Gastrocnemius medialis (tissue), 4 donors: ENCODE measurements around the gene GPC6. TPM values are rescaled to one million over a fixed set of nuclear protein-coding genes. Genes with fewer than 3 reads are reported as not detected.

Experiments
- ATAC-seq, 2 donors: fragments of 150-250 bp; one replicate each; pipeline ENCODE4 v1.9.1; 2016
- DNase-seq, 2 donors: peaks; one replicate each; pipeline ENCODE4 v3.0.0-alpha.2; 2019
- H3K27ac ChIP-seq, 4 donors: fragments of 200-600 bp; sonication (generic); 1 replicate in 1 of 4; 2 replicates in 3 of 4; pipeline ENCODE4 v1.5.1; 2016 to 2018; ENCODE audit warnings: mild to moderate bottlenecking in 2 of 4, moderate library complexity in 1 of 4
- H3K27me3 ChIP-seq, 3 donors: fragments of 200-600 bp; sonication (generic) in 2 of 3; 1 replicate in 1 of 3; 2 replicates in 2 of 3; pipeline versions ENCODE4 v1.5.1 to v1.6.0; 2016 to 2019; ENCODE audit warnings: mild to moderate bottlenecking in 1 of 3, moderate library complexity in 1 of 3
- H3K36me3 ChIP-seq, 2 donors: fragments of 200-600 bp; sonication (generic) in 1 of 2; one replicate each; pipeline ENCODE4 v1.5.1; 2017 to 2018
- H3K4me1 ChIP-seq, 2 donors: fragments of 200-600 bp; sonication (generic) in 1 of 2; one replicate each; pipeline ENCODE4 v1.5.1; 2016 to 2017; ENCODE audit warnings: mild to moderate bottlenecking in 2 of 2
- H3K4me3 ChIP-seq, 4 donors: fragments of 200-600 bp; sonication (generic) in 3 of 4; 1 replicate in 1 of 4; 2 replicates in 3 of 4; pipeline ENCODE4 v1.5.1; 2016 to 2019; ENCODE audit warnings: mild to moderate bottlenecking in 2 of 4
- H3K9me3 ChIP-seq, 3 donors: fragments of 200-600 bp; sonication (generic) in 2 of 3; 1 replicate in 1 of 3; 2 replicates in 2 of 3; pipeline ENCODE4 v1.5.1; 2016 to 2019
- CTCF ChIP-seq, 5 experiments: fragments of 450-650 bp in 3 of 5; fragments of 200-600 bp in 2 of 5; sonication (generic) in 2 of 5; IDR thresholded peaks in 4 of 5; conservative IDR thresholded peaks in 1 of 5; 1 replicate in 4 of 5; 2 replicates in 1 of 5; pipeline ENCODE4 v1.5.1; 2016 to 2019; ENCODE audit warnings: antibody characterized with exemption in 5 of 5, mild to moderate bottlenecking in 3 of 5, moderate library complexity in 3 of 5
- POLR2A ChIP-seq, 2 donors: fragments of 450-650 bp; IDR thresholded peaks; one replicate each; pipeline ENCODE4 v1.6.1; 2017; ENCODE audit warnings: antibody characterized with exemption in 2 of 2, mild to moderate bottlenecking in 2 of 2, moderate library complexity in 2 of 2
- in situ Hi-C, 4 donors: fragments of 200-750 bp; cut with MboI; loops; one replicate each; pipeline versions ENCODE4 v1.15.0 to v1.8.0; 2017; ENCODE audit warnings: low sequenced_read_pairs in 4 of 4
- intact Hi-C: fragments of 100-400 bp; cut with DNase I; formaldehyde crosslinking; loops from one replicate; pipeline ENCODE4 v1.15.1; 2023; ENCODE audit warnings: low total_unique reads
- total RNA-seq, 4 donors: library from RNA; depleted of rRNA; stranded (reverse); fragments of >200 nt; gene quantifications; one replicate each; pipeline versions ENCODE4 v1.1.0 to v1.2.3, GENCODE V29; 2016

GPC6 gene
- total RNA-seq, 4 donors from 2014 or later, result 0.47 to 0.88 (median 0.59) TPM

GRCh38 chr13:93653776-93654175 is 427.2 kb downstream of the GPC6 start:
- Histone ChIP-seq H3K27me3 (no peaks in the 10 kb centered on the region), H3K4me3 (no peak overlapping the region), H3K27ac (no peak overlapping the region), H3K9me3 (peaks cover 0 to 4% (median 0%) of the 10 kb centered on the region in 3 donors), H3K4me1 (no peaks in the 10 kb centered on the region), H3K36me3 (no peaks in the 10 kb centered on the region)
- no peak for DNase-seq
- no peak for ATAC-seq
- no peak for TF ChIP-seq POLR2A (IDR thresholded peaks at IDR 0.05)
- TF ChIP-seq CTCF (IDR thresholded peaks at IDR 0.05 in 4 of 5, conservative IDR thresholded peaks at IDR 0.05 in 1 of 5), result no peak
- in situ Hi-C loops, result no loop called here
- intact Hi-C loops, result no loop called here

GRCh38 chr13:93655154-93655553 is 428.5 kb downstream of the GPC6 start:
- Histone ChIP-seq H3K27ac (no peak overlapping the region), H3K4me3 (no peak overlapping the region), H3K4me1 (no peaks in the 10 kb centered on the region), H3K9me3 (peaks cover 0 to 4% (median 0%) of the 10 kb centered on the region in 3 donors), H3K27me3 (no peaks in the 10 kb centered on the region), H3K36me3 (no peaks in the 10 kb centered on the region)
- ATAC-seq (no peak), DNase-seq (no peak)
- intact Hi-C loops (no loop called here), in situ Hi-C loops (no loop called here)
- TF ChIP-seq CTCF (IDR thresholded peaks at IDR 0.05 in 4 of 5, conservative IDR thresholded peaks at IDR 0.05 in 1 of 5) (no peak), POLR2A (IDR thresholded peaks at IDR 0.05) (no peak)

- H3K9me3 ChIP-seq, result peaks cover 0 to 4% (median 0%) of the 10 kb centered on the region in 3 donors
- no peak overlapping the region for H3K4me3 ChIP-seq
- intact Hi-C loops, result no loop called here
- ATAC-seq (no peak), DNase-seq (no peak)
- in situ Hi-C loops, result no loop called here
- TF ChIP-seq POLR2A (IDR thresholded peaks at IDR 0.05) (no peak), CTCF (IDR thresholded peaks at IDR 0.05 in 4 of 5, conservative IDR thresholded peaks at IDR 0.05 in 1 of 5) (no peak)
- H3K4me1 ChIP-seq, result no peaks in the 10 kb centered on the region
- H3K36me3 ChIP-seq, result no peaks in the 10 kb centered on the region
- no peaks in the 10 kb centered on the region for H3K27me3 ChIP-seq
- no peak overlapping the region for H3K27ac ChIP-seq
Measured at GRCh38 chr13:93660391-93661063, 433.9 kb downstream of the GPC6 start.

- no peaks in the 10 kb centered on the region for H3K4me1 ChIP-seq
- no peak overlapping the region for H3K27ac ChIP-seq
- ATAC-seq (no peak), DNase-seq (no peak)
- H3K9me3 ChIP-seq, result no peaks in the 10 kb centered on the region
- in situ Hi-C loops, result no loop called here
- no peak overlapping the region for H3K4me3 ChIP-seq
- intact Hi-C loops, result no loop called here
- H3K36me3 ChIP-seq, result no peaks in the 10 kb centered on the region
- no peaks in the 10 kb centered on the region for H3K27me3 ChIP-seq
- no peak for TF ChIP-seq CTCF (IDR thresholded peaks at IDR 0.05 in 4 of 5, conservative IDR thresholded peaks at IDR 0.05 in 1 of 5)
Measured at GRCh38 chr13:93670866-93671265, 444.3 kb downstream of the GPC6 start.

GRCh38 chr13:93672996-93673395 is 446.4 kb downstream of the GPC6 start:
- Histone ChIP-seq H3K9me3 (no peaks in the 10 kb centered on the region), H3K4me1 (no peaks in the 10 kb centered on the region), H3K4me3 (no peak overlapping the region), H3K27ac (no peak overlapping the region), H3K27me3 (no peaks in the 10 kb centered on the region), H3K36me3 (no peaks in the 10 kb centered on the region)
- TF ChIP-seq CTCF (IDR thresholded peaks at IDR 0.05 in 4 of 5, conservative IDR thresholded peaks at IDR 0.05 in 1 of 5), result no peak
- no peak for TF ChIP-seq POLR2A (IDR thresholded peaks at IDR 0.05)
- in situ Hi-C loops, result no loop called here
- no peak for ATAC-seq
- intact Hi-C loops, result no loop called here
- no peak for DNase-seq
